Erythroblast (primary cell): ENCODE data around the gene CCDC92.

ENCODE experiments used
- GATA1 ChIP-seq: IDR thresholded peaks from 2 replicates; pipeline ENCODE4 v1.6.1; 2011; ENCODE audit warnings: low read depth, mild to moderate bottlenecking, control low read depth, low read length, moderate library complexity
- POLR2A ChIP-seq: IDR thresholded peaks from 2 replicates; pipeline ENCODE4 v1.6.1; 2011; ENCODE audit warnings: mild to moderate bottlenecking, low read length

GRCh38 chr12:124021007-124021406 lies 48.4 kb upstream of the CCDC92 start:
- TF ChIP-seq POLR2A (no peak), GATA1 (no peak)
